WTC11 (cell line): ENCODE measurements around the gene OGDHL. TPM values are rescaled to one million over a fixed set of nuclear protein-coding genes. Genes with fewer than 3 reads are reported as not detected.
A peak's percentile ranks its signal among the peaks of the same experiment; 100 is the strongest.

Experiments used
- ATAC-seq: fragments of 200-7000 bp; cut with Tn5 transposase; 2 replicates; pipeline ENCODE4 v1.10.0; 2021; ENCODE audit warnings: mild to moderate bottlenecking, moderate library complexity
- CTCF ChIA-PET: fragments of 300-600 bp; sonication (Branson Sonifier 250); formaldehyde crosslinking; loops from one replicate; lab custom pipeline; 2021; ENCODE audit warnings: antibody characterized with exemption; lab: Charles Lee
- POLR2A ChIA-PET: fragments of 350-600 bp; sonication (Branson Sonifier 250); formaldehyde crosslinking; loops from one replicate; lab custom pipeline; 2021; ENCODE audit warnings: antibody characterized with exemption; lab: Charles Lee
- DNase-seq: peaks from one replicate; pipeline ENCODE4 v3.0.0; 2021; ENCODE audit warnings: low spot score
- H3K27ac Mint-ChIP-seq: 2 replicates; pipeline ENCODE4 v1.8.0; 2021; ENCODE audit warnings: mixed read lengths
- H3K27me3 Mint-ChIP-seq: 2 replicates; pipeline ENCODE4 v1.8.0; 2021; ENCODE audit warnings: low read depth, mild to moderate bottlenecking, moderate library complexity, mixed read lengths
- H3K36me3 Mint-ChIP-seq: 2 replicates; pipeline ENCODE4 v1.8.0; 2021; ENCODE audit warnings: mixed read lengths
- H3K4me1 Mint-ChIP-seq: 2 replicates; pipeline ENCODE4 v1.8.0; 2022; ENCODE audit warnings: mixed read lengths
- H3K4me3 Mint-ChIP-seq: 2 replicates; pipeline ENCODE4 v1.8.0; 2021; ENCODE audit warnings: mild to moderate bottlenecking, moderate library complexity, mixed read lengths
- H3K9me3 Mint-ChIP-seq: 2 replicates; pipeline ENCODE4 v1.8.0; 2021; ENCODE audit warnings: mixed read lengths
- AR ChIP-seq: fragments of 250-450 bp; sonication (Bioruptor Pico); IDR thresholded peaks from 2 replicates; pipeline ENCODE4 v1.9.0; 2021; ENCODE audit warnings: mild to moderate bottlenecking
- ATF3 ChIP-seq: sonication (generic); formaldehyde crosslinking; conservative IDR thresholded peaks from 2 replicates; pipeline ENCODE4 v1.8.1; 2022; ENCODE audit warnings: mild to moderate bottlenecking, missing genetic modification reagents
- CREM ChIP-seq: sonication (generic); formaldehyde crosslinking; IDR thresholded peaks from 2 replicates; pipeline ENCODE4 v1.8.1; 2022; ENCODE audit warnings: mild to moderate bottlenecking, missing genetic modification reagents, moderate library complexity
- CTCF ChIP-seq: fragments of 200-600 bp; IDR thresholded peaks from 2 replicates; pipeline ENCODE4 v1.8.0; 2022; ENCODE audit warnings: antibody characterized with exemption
- E2F4 ChIP-seq: sonication (generic); formaldehyde crosslinking; IDR thresholded peaks from 2 replicates; pipeline ENCODE4 v1.8.1; 2022; ENCODE audit warnings: low read depth, mild to moderate bottlenecking, moderate library complexity, missing genetic modification reagents, borderline replicate concordance
- GABPB1 ChIP-seq: sonication (generic); formaldehyde crosslinking; IDR thresholded peaks from 2 replicates; pipeline ENCODE4 v1.8.1; 2023; ENCODE audit warnings: mild to moderate bottlenecking, missing genetic modification reagents
- GRHL2 ChIP-seq: fragments of 250-450 bp; sonication (Bioruptor Pico); IDR thresholded peaks from 2 replicates; pipeline ENCODE4 v1.8.0; 2022; ENCODE audit warnings: mild to moderate bottlenecking, moderate library complexity; ENCODE audit not compliant: insufficient replicate concordance, severe bottlenecking
- GTF2I ChIP-seq: fragments of 250-450 bp; sonication (Bioruptor Pico); conservative IDR thresholded peaks from 2 replicates; pipeline ENCODE4 v1.4.0; 2021; ENCODE audit warnings: mild to moderate bottlenecking
- NFATC4 ChIP-seq: fragments of 250-450 bp; sonication (Bioruptor Pico); IDR thresholded peaks from 2 replicates; pipeline ENCODE4 v1.9.0; 2021; ENCODE audit warnings: mild to moderate bottlenecking
- NR3C1 ChIP-seq: sonication (generic); formaldehyde crosslinking; conservative IDR thresholded peaks from 2 replicates; pipeline ENCODE4 v1.8.1; 2023; ENCODE audit warnings: low read depth, mild to moderate bottlenecking, missing genetic modification reagents
- PREB ChIP-seq: sonication (generic); formaldehyde crosslinking; IDR thresholded peaks from 2 replicates; pipeline ENCODE4 v1.8.1; 2022; ENCODE audit warnings: mild to moderate bottlenecking, missing genetic modification reagents, moderate library complexity, borderline replicate concordance
- SOX15 ChIP-seq: fragments of 250-450 bp; sonication (Bioruptor Pico); IDR thresholded peaks from 2 replicates; pipeline ENCODE4 v1.9.0; 2021; ENCODE audit warnings: mild to moderate bottlenecking
- ZBTB43 ChIP-seq: sonication (generic); formaldehyde crosslinking; IDR thresholded peaks from 2 replicates; pipeline ENCODE4 v1.8.1; 2023; ENCODE audit warnings: mild to moderate bottlenecking, missing genetic modification reagents
- ZNF232 ChIP-seq: sonication (generic); formaldehyde crosslinking; IDR thresholded peaks from 2 replicates; pipeline ENCODE4 v1.8.0; 2022; ENCODE audit warnings: mild to moderate bottlenecking, missing genetic modification reagents
- ZNF317 ChIP-seq: sonication (generic); formaldehyde crosslinking; IDR thresholded peaks from 2 replicates; pipeline ENCODE4 v1.8.1; 2023; ENCODE audit warnings: low read depth, mild to moderate bottlenecking, moderate library complexity, missing genetic modification reagents, borderline replicate concordance
- ZNF396 ChIP-seq: fragments of 250-450 bp; sonication (Bioruptor Pico); IDR thresholded peaks from 2 replicates; pipeline ENCODE4 v1.8.0; 2021; ENCODE audit warnings: mild to moderate bottlenecking, moderate library complexity, borderline replicate concordance
- ZNF416 ChIP-seq: fragments of 250-450 bp; sonication (Bioruptor Pico); IDR thresholded peaks from 2 replicates; pipeline ENCODE4 v1.9.0; 2021; ENCODE audit warnings: mild to moderate bottlenecking, inconsistent platforms
- total RNA-seq: library from RNA; stranded (reverse); gene quantifications from 3 replicates; pipeline ENCODE4 v1.2.3, GENCODE V29; 2021
- TF ChIP-seq, protein P1 (sequence below): sonication (generic); formaldehyde crosslinking; conservative IDR thresholded peaks from 2 replicates; pipeline ENCODE4 v1.8.1; 2023; ENCODE audit warnings: mild to moderate bottlenecking, low read depth, missing genetic modification reagents, moderate library complexity
- TF ChIP-seq, protein P2 (sequence below): sonication (generic); formaldehyde crosslinking; IDR thresholded peaks from 2 replicates; pipeline ENCODE4 v1.8.1; 2023; ENCODE audit warnings: mild to moderate bottlenecking, missing genetic modification reagents, moderate library complexity
- TF ChIP-seq, protein P3 (sequence below): sonication (generic); formaldehyde crosslinking; IDR thresholded peaks from 2 replicates; pipeline ENCODE4 v1.8.1; 2023; ENCODE audit warnings: mild to moderate bottlenecking, missing genetic modification reagents

Gene OGDHL
- total RNA-seq, 1 experiment from 2014 or later: 35.1 TPM

DNA sequence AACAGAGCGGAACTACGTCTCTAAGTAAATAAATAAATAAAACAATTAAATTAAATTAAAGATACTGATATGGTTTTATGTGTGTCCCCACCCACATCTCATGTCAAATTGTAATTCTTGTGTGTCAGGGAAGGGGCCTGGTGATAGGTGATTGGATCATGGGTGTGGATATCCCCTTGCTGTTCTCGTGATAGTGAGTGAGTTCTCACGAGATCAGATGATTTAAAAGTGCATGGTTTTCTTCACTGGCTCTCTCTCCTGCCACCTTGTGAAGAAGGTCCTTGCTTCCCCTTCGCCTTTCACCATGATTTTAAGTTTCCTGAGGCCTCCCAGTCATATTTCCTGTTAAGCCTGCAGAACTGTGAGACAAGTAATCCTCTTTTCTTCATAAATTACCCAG lies 29.0 kb upstream of the OGDHL start:
- no peak overlapping the region; the same call in 1 of the 2 replicates for H3K27ac Mint-ChIP-seq
- CTCF ChIA-PET: interaction anchor here (1.0 kb wide), 1 partner anchor 128 kb away, joined by 3 read pairs; no protein-coding TSS in a partner anchor
- no peak for DNase-seq
- H3K4me1 Mint-ChIP-seq: peaks cover 2% of the 10 kb centered on the region; the same call in 1 of the 2 replicates
- no peak overlapping the region for H3K4me3 Mint-ChIP-seq
- H3K36me3 Mint-ChIP-seq: no peaks in the 10 kb centered on the region
- no peaks in the 10 kb centered on the region for H3K27me3 Mint-ChIP-seq
- TF ChIP-seq AR (CRISPR knock-in tag) (no peak), ZNF396 (CRISPR knock-in tag) (no peak), NR3C1 (CRISPR knock-in tag) (no peak), GTF2I (CRISPR knock-in tag) (no peak), NFATC4 (CRISPR knock-in tag) (no peak), ZNF317 (CRISPR knock-in tag) (no peak), GABPB1 (CRISPR knock-in tag) (no peak), ZNF416 (no peak), SOX15 (CRISPR knock-in tag) (no peak), CTCF (no peak), GRHL2 (CRISPR knock-in tag) (no peak), ZNF232 (no peak), CREM (CRISPR knock-in tag) (no peak), ATF3 (CRISPR knock-in tag) (no peak), E2F4 (CRISPR knock-in tag) (no peak), ZBTB43 (CRISPR knock-in tag) (no peak), PREB (CRISPR knock-in tag) (no peak)
- TF ChIP-seq, protein P1, sequence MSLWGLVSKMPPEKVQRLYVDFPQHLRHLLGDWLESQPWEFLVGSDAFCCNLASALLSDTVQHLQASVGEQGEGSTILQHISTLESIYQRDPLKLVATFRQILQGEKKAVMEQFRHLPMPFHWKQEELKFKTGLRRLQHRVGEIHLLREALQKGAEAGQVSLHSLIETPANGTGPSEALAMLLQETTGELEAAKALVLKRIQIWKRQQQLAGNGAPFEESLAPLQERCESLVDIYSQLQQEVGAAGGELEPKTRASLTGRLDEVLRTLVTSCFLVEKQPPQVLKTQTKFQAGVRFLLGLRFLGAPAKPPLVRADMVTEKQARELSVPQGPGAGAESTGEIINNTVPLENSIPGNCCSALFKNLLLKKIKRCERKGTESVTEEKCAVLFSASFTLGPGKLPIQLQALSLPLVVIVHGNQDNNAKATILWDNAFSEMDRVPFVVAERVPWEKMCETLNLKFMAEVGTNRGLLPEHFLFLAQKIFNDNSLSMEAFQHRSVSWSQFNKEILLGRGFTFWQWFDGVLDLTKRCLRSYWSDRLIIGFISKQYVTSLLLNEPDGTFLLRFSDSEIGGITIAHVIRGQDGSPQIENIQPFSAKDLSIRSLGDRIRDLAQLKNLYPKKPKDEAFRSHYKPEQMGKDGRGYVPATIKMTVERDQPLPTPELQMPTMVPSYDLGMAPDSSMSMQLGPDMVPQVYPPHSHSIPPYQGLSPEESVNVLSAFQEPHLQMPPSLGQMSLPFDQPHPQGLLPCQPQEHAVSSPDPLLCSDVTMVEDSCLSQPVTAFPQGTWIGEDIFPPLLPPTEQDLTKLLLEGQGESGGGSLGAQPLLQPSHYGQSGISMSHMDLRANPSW (CRISPR knock-in tag): no peak
- TF ChIP-seq, protein P2, sequence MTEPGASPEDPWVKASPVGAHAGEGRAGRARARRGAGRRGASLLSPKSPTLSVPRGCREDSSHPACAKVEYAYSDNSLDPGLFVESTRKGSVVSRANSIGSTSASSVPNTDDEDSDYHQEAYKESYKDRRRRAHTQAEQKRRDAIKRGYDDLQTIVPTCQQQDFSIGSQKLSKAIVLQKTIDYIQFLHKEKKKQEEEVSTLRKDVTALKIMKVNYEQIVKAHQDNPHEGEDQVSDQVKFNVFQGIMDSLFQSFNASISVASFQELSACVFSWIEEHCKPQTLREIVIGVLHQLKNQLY (CRISPR knock-in tag): no peak
- TF ChIP-seq, protein P3, sequence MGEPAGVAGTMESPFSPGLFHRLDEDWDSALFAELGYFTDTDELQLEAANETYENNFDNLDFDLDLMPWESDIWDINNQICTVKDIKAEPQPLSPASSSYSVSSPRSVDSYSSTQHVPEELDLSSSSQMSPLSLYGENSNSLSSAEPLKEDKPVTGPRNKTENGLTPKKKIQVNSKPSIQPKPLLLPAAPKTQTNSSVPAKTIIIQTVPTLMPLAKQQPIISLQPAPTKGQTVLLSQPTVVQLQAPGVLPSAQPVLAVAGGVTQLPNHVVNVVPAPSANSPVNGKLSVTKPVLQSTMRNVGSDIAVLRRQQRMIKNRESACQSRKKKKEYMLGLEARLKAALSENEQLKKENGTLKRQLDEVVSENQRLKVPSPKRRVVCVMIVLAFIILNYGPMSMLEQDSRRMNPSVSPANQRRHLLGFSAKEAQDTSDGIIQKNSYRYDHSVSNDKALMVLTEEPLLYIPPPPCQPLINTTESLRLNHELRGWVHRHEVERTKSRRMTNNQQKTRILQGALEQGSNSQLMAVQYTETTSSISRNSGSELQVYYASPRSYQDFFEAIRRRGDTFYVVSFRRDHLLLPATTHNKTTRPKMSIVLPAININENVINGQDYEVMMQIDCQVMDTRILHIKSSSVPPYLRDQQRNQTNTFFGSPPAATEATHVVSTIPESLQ (CRISPR knock-in tag): no peak
- TF ChIP-seq, all 79 proteins: peak for 0
- POLR2A ChIA-PET: no interaction called here
- H3K9me3 Mint-ChIP-seq: no peaks in the 10 kb centered on the region
- 0 out of 2 replicates have a peak, but pooled peaks have one; percentile 24 for ATAC-seq
